Stimulated activated CD8-positive, alpha-beta memory T cell treated with anti-CD3 and anti-CD28 coated beads, Interleukin-12 subunit alpha, Interleukin-12 subunit beta, amount 100 ng/mL, for 24 hours (primary cell): ENCODE data around the gene CCDC183.
"Not testable (repeated sequence)": the region's sequence is repeated elsewhere in the genome, so short reads cannot be mapped to it uniquely, and the experiment has no call there.

Experiments used
- DNase-seq: peaks from one replicate; pipeline ENCODE4 v3.0.0-alpha.2; 2020; ENCODE audit errors: extremely low read depth

CCDC183 gene

GRCh38 chr9:136760834-136761544 lies 35.1 kb upstream of the CCDC183 start:
- DNase-seq: not testable (repeated sequence)

GRCh38 chr9:136761545-136761981 lies 34.6 kb upstream of the CCDC183 start:
- no peak for DNase-seq

- DNase-seq: no peak
Measured at GRCh38 chr9:136762221-136762691, 33.9 kb upstream of the CCDC183 start.

- DNase-seq: no peak
Measured at GRCh38 chr9:136762915-136763648, 33.1 kb upstream of the CCDC183 start.

DNA sequence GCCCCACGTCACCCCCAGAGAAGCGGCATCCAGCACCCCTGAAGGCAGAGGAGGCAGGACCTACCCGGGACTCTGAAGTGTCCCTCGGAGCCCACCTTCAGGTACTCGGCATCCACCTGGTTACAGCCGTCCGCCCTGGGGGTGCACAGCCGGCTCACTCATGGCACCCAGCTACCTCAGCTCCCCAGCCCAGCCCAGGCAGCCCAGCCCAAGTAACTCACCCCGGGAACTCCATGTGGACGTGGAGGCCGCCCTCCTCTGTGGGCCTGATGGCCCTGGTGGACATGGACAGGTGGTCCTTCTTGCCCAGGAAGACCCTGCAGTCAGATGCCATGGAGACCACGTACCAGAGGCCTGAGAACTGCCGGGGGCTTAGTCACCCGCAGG lies 32.5 kb upstream of the CCDC183 start:
- DNase-seq: no peak

- DNase-seq: no peak
Measured at GRCh38 chr9:136764301-136764891, 31.7 kb upstream of the CCDC183 start, which contains the start of gene LCN15. TSS of gene LCN15 (minus strand) at chr9:136764518. CDS start at chr9:136764488, 30 bp downstream.

GRCh38 chr9:136765041-136765440 lies 31.1 kb upstream of the CCDC183 start:
- DNase-seq: no peak

DNA sequence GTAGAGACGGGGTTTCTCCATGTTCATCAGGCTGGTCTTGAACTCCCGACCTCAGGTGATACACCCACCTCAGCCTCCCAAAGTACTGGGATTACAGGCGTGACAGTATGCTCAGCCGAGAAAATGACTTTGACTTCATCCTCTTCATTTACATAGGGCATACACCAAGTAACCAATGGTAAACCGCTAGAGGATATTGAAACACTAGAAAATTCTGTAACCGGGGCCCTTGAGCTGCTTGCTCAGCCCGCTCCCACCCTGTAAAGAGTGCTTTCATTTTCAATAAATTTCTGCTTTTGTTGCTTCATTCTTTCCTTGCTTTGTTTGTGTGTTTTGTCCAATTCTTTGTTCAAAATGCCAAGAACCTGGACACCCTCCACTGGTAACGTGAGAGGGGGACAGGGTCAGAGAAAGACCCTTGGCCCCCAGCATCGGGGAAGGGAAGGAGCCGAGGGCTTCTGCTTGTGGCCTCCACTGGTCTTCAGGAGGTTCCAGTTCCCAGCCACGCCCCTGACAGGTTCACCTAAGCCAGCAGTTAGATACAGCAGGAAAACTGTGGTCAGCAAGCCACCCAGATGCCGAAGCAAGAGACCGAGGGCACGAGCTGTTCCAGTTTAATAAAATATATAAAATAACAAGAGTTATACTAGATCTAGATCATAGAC lies 30.3 kb upstream of the CCDC183 start:
- DNase-seq: not testable (repeated sequence)

DNA sequence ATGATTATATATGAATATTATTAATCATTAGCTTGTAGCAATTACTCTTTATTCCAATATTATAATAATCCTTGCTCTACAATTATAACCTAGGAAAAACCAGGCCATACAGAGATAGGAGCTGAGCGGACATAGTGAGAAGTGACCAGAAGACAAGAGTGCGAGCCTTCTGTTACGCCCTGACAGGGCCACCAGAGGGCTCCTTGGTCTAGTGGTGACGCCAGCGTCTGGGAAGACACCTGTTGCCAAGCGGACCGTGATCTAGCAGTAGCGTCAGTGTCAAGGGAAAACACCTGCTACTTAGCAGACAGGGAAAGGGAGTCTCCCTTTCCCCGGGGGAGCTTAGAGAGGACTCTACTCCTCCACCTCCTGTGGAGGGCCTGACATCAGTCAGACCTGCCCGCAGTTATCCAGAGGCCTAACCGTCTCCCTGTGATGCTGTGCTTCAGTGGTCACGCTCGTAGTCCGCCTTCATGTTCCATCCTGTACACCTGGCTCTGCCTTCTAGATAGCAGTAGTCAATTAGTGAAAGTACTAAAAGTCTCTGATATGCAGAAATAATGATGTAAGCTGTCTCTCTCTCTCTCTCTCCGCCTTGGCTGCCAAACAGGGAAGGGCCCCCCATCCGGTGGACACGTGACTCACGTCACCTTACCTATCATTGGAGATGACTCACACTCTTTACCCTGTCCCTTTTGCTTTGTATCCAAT lies 29.6 kb upstream of the CCDC183 start:
- not testable (repeated sequence) for DNase-seq

GRCh38 chr9:136769710-136770191 lies 26.4 kb upstream of the CCDC183 start:
- no peak for DNase-seq

DNA sequence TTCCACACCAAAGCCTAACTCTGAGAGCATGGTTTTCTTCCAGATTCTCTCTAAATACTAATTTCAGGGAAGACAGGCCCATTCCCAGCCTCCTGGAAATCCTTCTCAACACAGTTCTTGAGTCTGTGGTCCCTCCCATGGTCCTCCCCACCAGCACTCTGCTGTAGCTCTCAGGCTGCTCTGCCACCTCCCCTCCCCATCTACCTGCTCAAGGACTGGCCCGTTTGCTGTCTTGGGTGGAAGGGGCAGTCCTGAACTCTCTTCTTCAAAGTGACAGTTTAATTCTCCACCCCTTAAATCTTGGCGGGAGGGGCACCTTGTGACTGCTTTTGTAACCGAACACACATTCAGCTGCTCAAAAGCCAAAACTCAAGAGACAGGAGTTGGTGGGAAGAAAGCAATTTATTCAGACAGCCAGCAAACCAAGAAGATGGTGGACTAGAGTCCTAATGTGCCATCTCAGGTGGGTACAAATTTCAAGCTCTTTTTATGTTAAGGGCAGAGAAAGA lies 24.2 kb upstream of the CCDC183 start:
- no peak for DNase-seq

DNA sequence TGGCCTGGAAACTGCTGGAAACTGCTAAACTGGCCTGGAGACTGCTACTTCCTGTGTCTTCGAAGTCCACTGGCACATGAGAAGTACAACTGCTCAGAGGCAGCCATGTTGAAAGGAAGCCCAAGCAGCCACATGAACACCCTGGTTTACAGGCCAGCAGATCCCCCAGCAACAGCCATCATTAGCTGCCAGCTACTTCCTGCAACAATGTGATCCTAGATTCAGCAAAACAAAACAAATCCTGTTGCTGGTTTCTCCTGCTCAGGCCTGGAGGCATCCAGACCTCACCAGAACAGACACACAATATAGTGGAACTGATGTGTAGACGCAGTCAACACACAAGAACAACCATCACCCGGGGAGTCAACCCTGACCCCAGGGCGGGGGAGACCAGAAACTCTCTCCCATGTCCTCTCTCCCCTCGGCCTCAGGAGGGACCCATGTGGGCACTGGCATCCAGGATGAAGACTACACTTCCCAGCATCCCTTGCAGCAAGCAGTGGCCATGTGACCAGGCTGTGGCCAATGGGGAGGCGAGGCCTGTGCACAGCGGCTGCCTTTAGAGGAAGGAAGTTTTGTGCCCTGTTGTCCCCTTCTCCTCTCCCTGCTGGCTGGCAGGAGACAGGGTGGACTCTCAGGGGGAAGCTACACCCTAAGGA lies 22.6 kb upstream of the CCDC183 start:
- no peak for DNase-seq

DNA sequence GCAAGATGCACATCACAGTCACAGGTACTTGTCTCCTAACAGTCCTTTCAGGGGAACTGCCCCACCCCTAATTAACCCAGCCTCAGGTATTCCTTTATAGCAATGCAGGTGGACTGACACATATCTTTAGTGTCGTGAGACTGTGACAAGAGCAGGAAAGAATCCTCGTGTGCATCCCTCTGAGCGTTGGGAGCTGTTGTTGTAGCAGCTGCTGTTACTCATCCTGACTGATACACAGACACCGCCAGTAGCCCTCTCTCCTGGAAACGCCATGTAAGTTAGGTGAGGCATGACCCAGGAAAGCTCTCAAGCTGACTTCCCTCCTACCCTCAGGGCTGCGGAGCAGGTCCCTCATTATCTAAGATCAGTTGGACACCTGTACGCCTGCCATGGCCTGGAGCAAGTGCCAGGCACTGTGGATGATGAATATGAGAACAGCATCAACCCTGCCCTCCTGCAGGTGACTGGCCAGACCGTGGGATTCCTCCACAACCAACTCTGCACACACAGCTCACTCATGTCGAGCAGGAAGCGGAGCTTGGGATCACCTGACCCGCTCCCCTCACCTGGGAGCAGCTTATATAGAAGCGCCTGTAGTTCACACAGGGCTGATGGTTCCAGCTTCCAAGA lies 21.6 kb upstream of the CCDC183 start:
- no peak for DNase-seq

DNA sequence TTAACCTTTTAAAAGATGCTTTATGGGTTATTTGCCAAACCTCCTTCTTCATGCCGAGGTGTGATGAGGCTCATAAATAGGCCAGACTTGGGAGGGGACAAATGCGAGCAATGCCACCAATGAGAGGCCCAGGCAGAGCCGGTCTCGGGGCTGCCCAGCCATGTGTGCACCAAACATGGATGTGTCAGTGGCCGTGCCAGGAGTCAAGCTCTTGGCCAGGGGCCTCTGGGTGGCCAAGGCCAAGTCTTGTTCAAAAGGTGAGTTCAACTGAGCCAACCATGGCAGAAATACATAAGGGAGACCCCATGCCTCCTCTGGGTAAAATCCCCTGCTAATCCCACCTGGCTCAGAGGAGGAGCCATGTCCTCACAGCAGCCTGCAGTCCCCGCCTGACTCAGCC lies 20.9 kb upstream of the CCDC183 start:
- no peak for DNase-seq

GRCh38 chr9:136776947-136777346 lies 19.2 kb upstream of the CCDC183 start:
- no peak for DNase-seq

DNA sequence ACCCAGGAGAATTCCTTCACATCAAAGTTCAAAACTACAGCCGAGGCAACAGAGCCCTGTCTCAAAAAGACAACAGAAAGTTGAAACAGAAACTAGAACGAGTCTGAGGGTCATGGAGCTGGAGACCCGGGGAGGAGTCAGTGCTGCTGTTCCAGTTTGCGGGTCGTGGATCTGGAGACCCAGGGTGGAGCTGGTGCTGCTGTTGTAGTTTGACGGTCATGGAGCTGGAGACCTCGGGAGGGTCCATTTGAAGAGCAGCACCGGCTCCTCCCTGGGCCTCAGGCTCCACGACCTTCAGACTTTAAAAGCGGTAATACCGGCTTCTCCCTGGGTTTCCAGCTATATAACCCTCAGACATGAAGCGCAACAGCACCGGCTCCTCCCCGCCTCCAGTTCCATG lies 18.8 kb upstream of the CCDC183 start:
- no peak for DNase-seq

- no peak for DNase-seq
Measured at GRCh38 chr9:136779808-136780207, 16.3 kb upstream of the CCDC183 start.

GRCh38 chr9:136782452-136782851 lies 13.7 kb upstream of the CCDC183 start:
- DNase-seq: no peak

GRCh38 chr9:136784249-136784996 lies 11.7 kb upstream of the CCDC183 start:
- no peak for DNase-seq
